NCI-H446 treated with DMSO at 0.1 percent for 48 hours (cell line): Measurements from ENCODE around the gene CLCN1.
A peak's percentile ranks its signal among the peaks of the same experiment; 100 is the strongest.

Experiments used
- DNase-seq: peaks from one replicate; lab custom pipeline; 2025; lab: John Stamatoyannopoulos, UW

The CLCN1 gene

DNA sequence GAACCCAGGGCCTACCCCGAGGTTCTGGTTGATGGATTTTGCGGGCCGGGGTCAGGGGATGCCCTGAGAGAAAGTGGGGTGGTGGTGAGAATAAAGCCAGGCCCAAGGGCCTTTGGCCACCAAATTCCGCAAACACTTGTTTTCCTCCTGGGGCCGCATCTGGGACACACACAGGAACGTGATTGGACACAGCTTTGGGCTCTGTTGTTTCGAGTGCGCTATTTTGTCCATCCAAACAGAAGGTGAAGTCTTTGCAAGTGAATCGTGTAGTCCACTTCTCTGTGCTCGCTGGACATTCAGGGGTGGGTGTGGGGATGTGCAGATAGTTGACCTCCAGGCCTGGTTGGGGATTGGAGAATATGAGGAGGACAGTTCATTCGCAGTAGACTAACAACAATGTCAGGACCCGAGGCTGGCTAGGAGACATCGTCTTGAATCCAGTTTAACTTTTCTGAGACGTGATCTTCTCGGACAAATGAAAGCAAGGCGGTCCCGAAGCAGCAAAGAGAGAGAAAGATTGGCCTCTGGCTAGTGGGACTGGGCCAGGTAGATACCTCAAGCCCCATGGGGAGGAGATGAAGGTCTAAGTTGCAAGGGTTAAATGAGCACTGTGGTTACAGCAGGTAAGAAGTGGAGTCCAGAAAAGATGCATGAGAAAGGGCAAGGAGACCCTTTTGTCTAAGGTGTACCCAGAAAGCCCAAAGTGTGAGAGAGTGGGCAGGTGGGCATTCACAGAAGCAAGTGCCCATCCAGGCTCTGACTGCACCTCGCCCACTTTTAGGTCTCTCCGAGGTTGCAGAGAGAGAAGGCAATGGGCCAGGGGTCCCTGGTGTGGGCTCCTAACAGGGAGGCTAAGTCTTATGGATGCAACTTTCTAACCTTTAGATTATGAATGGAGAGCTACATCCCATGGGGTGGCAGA, 47.4 kb downstream of the CLCN1 start:
- no peak for DNase-seq

DNA sequence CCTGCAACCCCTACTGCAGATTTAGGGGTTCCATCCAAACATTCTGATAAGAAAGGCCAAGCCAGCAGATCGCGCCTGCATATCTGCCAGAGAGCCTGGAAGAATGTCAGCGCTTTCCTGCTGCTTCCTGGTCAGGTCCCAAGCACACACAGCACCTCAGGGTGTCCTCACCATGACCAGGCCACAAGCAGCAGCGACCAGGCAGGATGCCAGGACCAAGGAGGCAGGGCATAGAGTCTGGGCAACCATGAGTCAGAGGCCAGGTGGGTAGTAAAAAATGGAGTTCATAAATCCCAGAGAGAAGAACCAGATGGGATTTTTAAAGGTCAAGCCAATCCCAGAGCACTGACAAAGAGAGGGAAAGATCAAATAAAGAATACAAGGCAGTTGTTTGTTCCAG, 52.1 kb downstream of the CLCN1 start:
- no peak for DNase-seq

DNA sequence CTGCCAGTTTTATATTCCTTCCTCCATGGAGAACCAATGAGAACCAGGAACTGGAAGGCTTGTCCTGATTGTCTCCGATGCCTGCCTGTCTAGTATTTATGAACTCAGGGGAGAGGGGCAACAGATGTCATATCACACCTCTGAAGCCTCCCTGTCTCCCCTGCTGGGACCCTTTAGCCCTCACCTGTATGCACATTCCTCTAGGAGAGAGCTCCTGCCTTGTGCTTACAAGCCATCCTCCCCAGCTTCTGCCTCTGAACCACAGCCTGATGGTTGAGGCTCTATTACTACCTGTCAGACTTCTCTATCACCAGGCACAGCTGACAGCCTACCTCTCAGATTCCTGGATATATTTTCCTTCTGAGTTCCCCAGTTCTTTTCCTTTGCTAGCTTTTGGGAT, 52.5 kb downstream of the CLCN1 start:
- no peak for DNase-seq

- no peak for DNase-seq
Measured at GRCh38 chr7:143369678-143370651, 54.1 kb downstream of the CLCN1 start.

DNA sequence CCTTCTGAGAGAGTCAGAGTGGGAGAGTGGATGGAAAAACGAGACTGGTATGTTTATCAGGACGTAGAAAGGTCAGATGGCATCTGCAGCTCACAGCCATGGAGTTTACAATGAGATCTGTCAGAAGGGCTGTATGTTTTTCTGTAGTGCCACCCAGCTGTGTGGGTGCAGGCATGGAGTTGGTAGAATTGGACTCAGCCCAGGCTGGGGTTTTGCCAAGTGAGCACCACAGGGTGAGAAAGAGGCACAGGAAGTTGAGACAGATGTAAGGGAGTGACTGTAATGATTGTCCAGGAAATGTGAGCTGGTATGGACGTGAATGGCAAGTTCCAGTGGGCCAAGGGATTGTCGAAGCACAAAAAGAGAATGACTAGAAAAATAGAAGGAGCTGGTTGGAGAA, 56.2 kb downstream of the CLCN1 start:
- no peak for DNase-seq

DNA sequence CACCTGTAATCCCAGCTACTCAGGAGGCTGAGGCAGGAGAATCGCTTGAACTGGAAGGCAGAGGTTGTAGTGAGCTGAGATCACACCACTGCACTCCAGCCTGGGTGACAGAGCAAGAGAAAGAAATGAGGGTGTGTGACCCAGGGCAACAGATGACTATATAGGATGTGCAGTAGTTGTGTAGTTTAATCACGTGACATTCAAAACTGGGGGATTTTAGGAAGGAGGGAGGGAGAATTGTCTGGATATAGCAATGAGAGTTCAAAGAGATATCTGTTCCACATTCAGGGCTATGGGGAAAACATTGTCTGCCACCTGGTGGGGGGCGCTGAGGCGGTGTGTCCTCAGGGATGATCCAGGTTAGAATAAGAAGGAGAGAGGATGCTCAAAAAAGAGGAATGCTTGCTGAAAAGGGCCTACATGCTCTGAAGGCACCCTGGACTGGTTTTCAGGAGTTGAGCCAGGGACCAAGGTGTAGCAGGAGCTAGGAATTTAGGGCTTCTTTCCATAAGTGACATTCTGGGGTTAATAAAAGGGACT, 57.4 kb downstream of the CLCN1 start:
- DNase-seq = no peak

DNA sequence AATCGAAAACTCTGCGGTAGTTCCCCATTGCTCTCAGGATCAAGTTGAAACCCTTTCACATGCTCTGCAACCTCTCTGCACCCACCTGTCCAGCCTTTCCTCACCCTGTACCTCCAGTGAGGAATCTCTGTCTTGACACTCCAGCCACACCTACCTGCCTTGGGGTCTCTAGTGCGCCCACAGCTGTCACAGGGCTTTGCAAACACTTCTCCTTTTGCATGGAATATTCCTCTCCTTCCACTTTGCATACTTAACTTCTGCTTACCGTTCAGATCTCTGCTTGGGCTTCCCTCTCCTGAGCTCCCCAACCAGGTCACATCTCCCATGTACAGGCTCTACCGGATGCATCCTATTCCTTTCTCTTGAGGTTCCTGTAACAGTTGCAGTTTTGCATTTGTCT, 58.6 kb downstream of the CLCN1 start:
- DNase-seq = no peak

GRCh38 chr7:143375298-143376034, 59.6 kb downstream of the CLCN1 start:
- no peak for DNase-seq

DNA sequence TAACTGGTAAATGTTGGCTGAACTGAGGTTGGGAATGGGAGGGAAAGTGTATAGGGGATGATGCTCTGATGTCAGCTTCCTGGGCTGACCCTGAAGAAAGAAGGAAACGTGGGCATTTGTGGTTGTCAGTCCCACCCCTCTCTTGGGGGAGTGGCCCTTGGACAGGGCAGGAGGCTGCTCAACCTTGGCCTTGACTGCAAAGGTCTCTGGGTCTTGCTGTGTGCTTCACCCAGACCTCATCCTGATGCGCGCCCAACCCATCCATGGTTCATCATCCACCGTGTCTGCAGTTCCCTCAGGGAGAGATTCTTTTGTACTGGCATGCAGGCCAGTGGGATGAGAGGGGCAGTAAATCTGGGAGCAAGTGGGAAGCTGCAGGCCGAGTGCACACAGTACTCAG, 60.5 kb downstream of the CLCN1 start:
- no peak for DNase-seq

DNA sequence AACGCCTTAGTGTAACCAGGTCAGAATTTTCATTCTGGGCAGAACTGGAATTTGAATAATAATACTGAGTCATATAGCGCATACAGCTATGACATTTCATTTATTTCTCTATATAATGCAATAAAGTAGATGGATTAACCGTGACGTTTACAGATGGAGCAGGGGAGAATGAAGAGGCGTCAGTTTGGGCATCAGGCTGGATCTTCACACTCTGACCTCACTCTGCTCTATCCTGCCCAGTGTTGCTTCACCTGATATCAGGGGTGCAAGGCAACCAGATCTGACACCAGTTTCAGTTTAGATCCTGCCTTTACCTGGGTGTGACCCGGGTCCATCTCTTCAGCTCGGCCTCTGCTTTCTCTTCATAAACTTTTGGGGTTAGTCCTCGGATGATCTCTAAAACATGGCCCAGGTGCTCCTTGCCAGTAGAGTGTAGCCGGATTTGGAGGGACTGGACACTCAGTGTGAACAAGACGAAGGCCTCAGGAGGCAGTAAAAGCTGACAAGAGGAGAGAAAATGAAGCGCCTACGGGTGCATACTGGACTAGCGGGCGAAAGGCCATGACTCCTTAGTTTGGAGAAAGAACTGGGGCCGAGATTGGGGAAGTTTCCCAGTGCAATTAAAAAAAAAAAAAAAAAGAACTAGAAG, 63.8 kb downstream of the CLCN1 start:
- no peak for DNase-seq

GRCh38 chr7:143380260-143380645, 64.3 kb downstream of the CLCN1 start:
- DNase-seq = peak; percentile 46

- peak; percentile 69 for DNase-seq
Measured at GRCh38 chr7:143380646-143381426, 64.9 kb downstream of the CLCN1 start, which contains the start of gene ZYX. ZYX (plus strand) TSS chr7:143381345; CDS start chr7:143381572, 227 bp downstream.

GRCh38 chr7:143381427-143382125, 65.7 kb downstream of the CLCN1 start:
- DNase-seq = no peak

DNA sequence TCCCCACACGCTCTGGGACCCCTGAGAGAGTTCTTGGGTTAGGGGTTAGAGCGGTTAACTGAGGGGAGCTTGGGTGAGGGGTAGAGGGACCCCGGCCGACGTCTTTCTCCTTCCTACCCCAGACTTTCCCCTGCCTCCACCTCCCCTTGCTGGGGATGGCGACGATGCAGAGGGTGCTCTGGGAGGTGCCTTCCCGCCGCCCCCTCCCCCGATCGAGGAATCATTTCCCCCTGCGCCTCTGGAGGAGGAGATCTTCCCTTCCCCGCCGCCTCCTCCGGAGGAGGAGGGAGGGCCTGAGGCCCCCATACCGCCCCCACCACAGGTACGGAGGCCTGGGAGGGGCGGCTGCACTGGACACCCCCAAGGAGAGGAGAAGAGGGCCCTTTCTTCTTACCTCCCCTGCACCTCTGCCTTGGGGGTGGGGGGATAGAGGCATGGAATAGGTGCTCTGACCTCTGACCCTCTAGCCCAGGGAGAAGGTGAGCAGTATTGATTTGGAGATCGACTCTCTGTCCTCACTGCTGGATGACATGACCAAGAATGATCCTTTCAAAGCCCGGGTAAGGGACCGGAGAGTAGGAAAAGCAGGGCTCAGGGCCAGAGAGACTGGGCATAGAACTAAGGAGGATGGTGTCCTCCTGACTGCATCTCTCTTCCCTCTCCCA, 66.3 kb downstream of the CLCN1 start:
- no peak for DNase-seq

DNA sequence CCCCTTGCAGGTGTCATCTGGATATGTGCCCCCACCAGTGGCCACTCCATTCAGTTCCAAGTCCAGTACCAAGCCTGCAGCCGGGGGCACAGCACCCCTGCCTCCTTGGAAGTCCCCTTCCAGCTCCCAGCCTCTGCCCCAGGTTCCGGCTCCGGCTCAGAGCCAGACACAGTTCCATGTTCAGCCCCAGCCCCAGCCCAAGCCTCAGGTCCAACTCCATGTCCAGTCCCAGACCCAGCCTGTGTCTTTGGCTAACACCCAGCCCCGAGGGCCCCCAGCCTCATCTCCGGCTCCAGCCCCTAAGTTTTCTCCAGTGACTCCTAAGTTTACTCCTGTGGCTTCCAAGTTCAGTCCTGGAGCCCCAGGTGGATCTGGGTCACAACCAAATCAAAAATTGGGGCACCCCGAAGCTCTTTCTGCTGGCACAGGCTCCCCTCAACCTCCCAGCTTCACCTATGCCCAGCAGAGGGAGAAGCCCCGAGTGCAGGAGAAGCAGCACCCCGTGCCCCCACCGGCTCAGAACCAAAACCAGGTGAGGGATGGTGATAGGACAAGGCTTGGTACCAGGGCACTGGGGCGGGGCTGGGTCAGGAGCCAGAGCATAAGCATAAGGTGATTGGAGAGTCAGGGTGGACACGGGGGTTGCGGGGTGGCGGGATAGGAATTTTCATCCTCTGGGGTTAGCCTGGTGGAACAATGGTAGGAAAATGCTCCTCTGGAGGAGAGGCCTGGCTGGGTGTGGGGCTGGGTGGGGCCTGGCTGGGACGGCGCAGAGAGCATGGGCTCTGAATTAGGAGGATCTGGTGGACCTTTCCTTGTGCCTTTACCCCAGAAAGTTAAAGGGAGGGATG, 67.1 kb downstream of the CLCN1 start:
- no peak for DNase-seq

DNA sequence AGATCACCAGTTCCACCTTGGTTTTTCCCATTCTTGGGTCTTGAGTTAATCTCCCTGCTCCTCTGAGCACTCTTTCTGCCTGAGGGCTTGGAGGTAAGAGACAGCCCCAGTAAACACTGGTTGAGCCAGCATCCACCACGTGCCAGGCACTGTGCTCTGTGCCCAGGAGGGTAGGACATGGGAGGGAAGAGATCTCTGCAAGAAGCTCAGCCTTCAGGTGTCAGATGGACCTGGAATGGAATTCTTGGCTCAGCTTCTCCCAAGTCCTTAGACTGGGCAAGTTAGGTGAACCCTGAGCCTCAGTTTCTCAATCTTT, 67.7 kb downstream of the CLCN1 start:
- no peak for DNase-seq

DNA sequence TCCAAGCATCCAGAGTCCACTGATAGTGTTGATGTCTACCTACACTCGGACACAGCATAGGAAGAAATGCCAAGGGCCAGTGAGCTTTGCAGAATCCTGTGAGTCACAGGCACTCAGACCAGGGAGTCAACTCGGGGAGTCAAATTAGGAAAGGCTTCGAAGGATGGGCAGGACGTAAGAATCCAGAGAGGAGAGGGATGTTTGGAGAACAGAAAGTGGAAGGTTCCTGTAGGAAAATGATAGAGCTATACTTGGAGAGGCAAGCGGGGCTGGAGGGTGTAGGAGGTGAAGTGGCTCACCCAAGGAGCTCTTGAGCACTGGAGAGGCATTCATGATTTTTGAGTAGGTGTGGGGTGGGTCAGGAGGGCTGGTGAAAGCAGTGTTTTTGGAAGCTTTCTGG, 68.2 kb downstream of the CLCN1 start:
- DNase-seq = no peak
